K562 (cell line): ENCODE measurements around the gene CDSN. TPM values are rescaled to one million over a fixed set of nuclear protein-coding genes. Genes with fewer than 3 reads are reported as not detected.

Experiments
- COPS2 ChIP-seq: fragments of 450-650 bp; conservative IDR thresholded peaks from 2 replicates; pipeline ENCODE4 v1.6.1; 2016; ENCODE audit warnings: mild to moderate bottlenecking, moderate library complexity
- CREB3 ChIP-seq: fragments of 450-650 bp; conservative IDR thresholded peaks from 2 replicates; pipeline ENCODE4 v1.6.1; 2016; ENCODE audit warnings: missing genetic modification characterization, low read depth, mild to moderate bottlenecking, missing compliant biosample characterization, moderate library complexity
- E2F8 ChIP-seq: fragments of 450-650 bp; IDR thresholded peaks from 2 replicates; pipeline ENCODE4 v1.7.1; 2018; ENCODE audit warnings: mild to moderate bottlenecking, low read depth; ENCODE audit not compliant: partially characterized antibody
- GABPB1 ChIP-seq: sonication (generic); formaldehyde crosslinking; IDR thresholded peaks from 2 replicates; pipeline ENCODE4 v1.8.0; 2022; ENCODE audit warnings: mild to moderate bottlenecking, missing genetic modification reagents
- HDGF ChIP-seq: fragments of 450-650 bp; IDR thresholded peaks from 2 replicates; pipeline ENCODE4 v1.6.1; 2016
- HNRNPK ChIP-seq: fragments of 200-400 bp; formaldehyde crosslinking; IDR thresholded peaks from one replicate; pipeline ENCODE4 v1.6.1; 2018; ENCODE audit warnings: mild to moderate bottlenecking, low read depth, low read length; ENCODE audit not compliant: poor library complexity, severe bottlenecking
- KAT8 ChIP-seq: fragments of 450-650 bp; IDR thresholded peaks from 2 replicates; pipeline ENCODE4 v1.6.1; 2016; ENCODE audit warnings: low read depth, mild to moderate bottlenecking
- KDM1A ChIP-seq, 2 experiments: fragments of 450-650 bp; IDR thresholded peaks; 2 replicates each; pipeline ENCODE4 v1.6.1; 2016; ENCODE audit warnings: mild to moderate bottlenecking in 2 of 2
- NCOA1 ChIP-seq: fragments of 450-650 bp; IDR thresholded peaks from 2 replicates; pipeline ENCODE4 v1.6.1; 2016; ENCODE audit warnings: low read depth
- PHF8 ChIP-seq: fragments of 200-600 bp; sonication (generic); IDR thresholded peaks from 2 replicates; pipeline ENCODE4 v1.6.1; 2012; ENCODE audit warnings: mixed run types, mild to moderate bottlenecking, inconsistent platforms, low read length, moderate library complexity, borderline replicate concordance
- POLR2AphosphoS5 ChIP-seq: IDR thresholded peaks from 2 replicates; pipeline ENCODE4 v1.6.1; 2011; ENCODE audit warnings: mild to moderate bottlenecking, low read depth, low read length, moderate library complexity; ENCODE audit not compliant: control insufficient read depth, insufficient read depth
- SMARCA4 ChIP-seq: fragments of 450-650 bp; IDR thresholded peaks from 2 replicates; pipeline ENCODE4 v1.6.1; 2016
- SRF ChIP-seq, 2 experiments: fragments of 250-450, 450-650 bp in 1 of 2; sonication (Bioruptor Pico) in 1 of 2; sonication (generic) in 1 of 2; formaldehyde crosslinking; IDR thresholded peaks; 2 replicates each; pipeline versions ENCODE4 v1.5.0 to v1.5.1; 2020 to 2022; ENCODE audit warnings: mild to moderate bottlenecking in 1 of 2, missing genetic modification reagents in 1 of 2
- TCF7L2 ChIP-seq: fragments of 150-350 bp; IDR thresholded peaks from 2 replicates; pipeline ENCODE4 v1.6.1; 2016; ENCODE audit warnings: low read depth, mild to moderate bottlenecking, low read length, moderate library complexity
- THAP7 ChIP-seq: fragments of 250-450 bp; sonication (Bioruptor Pico); IDR thresholded peaks from 2 replicates; pipeline ENCODE4 v1.5.0; 2021
- ZKSCAN1 ChIP-seq: fragments of 150-350 bp; IDR thresholded peaks from 2 replicates; pipeline ENCODE4 v1.6.1; 2016; ENCODE audit warnings: low read depth, low read length
- ZNF232 ChIP-seq: sonication (generic); formaldehyde crosslinking; IDR thresholded peaks from 2 replicates; pipeline ENCODE4 v1.8.0; 2022; ENCODE audit warnings: mild to moderate bottlenecking, missing genetic modification reagents
- ZNF586 ChIP-seq: fragments of 450-650 bp; formaldehyde crosslinking; conservative IDR thresholded peaks from 2 replicates; pipeline ENCODE4 v1.4.0; 2020; ENCODE audit warnings: mild to moderate bottlenecking, moderate library complexity
- ZNF668 ChIP-seq: fragments of 250-450 bp; sonication (Bioruptor Pico); IDR thresholded peaks from 2 replicates; pipeline ENCODE4 v1.8.0; 2022; ENCODE audit warnings: mild to moderate bottlenecking, inconsistent platforms
- ZSCAN32 ChIP-seq: fragments of 450-650 bp; formaldehyde crosslinking; IDR thresholded peaks from 2 replicates; pipeline ENCODE4 v1.4.0; 2020; ENCODE audit warnings: mild to moderate bottlenecking, moderate library complexity
- polyA plus RNA-seq, 8 experiments: library from polyadenylated mRNA; depleted of rRNA in 4 of 8; stranded (reverse) in 5 of 8; unstranded in 3 of 8; fragments of >200 nt; fragmentation: Nextera tagmentation in 2 of 8; fragmentation: Illumina TruSeq in 1 of 8; extraction: Ambion mirVana in 2 of 8; extraction: Trizol in 1 of 8; gene quantifications; 2 replicates each; pipeline versions ENCODE4 v1.2.1 to v1.2.3, GENCODE V29; 2011 to 2014; ENCODE audit warnings: inconsistent platforms in 1 of 8, missing spikeins in 1 of 8
- total RNA-seq, 7 experiments: library from RNA; depleted of rRNA in 6 of 7; stranded (reverse); fragments of >200 nt in 6 of 7; fragmentation: Illumina TruSeq in 2 of 7; extraction: Trizol in 2 of 7; gene quantifications; 2 replicates each; pipeline versions ENCODE4 v1.2.1 to v1.2.3, GENCODE V29; 2011 to 2021; ENCODE audit warnings: low replicate concordance in 1 of 7
- TF ChIP-seq, protein P1 (sequence below), 2 experiments: fragments of 450-650 bp; IDR thresholded peaks; 2 replicates each; pipeline ENCODE4 v1.6.1; 2018; ENCODE audit warnings: mild to moderate bottlenecking in 2 of 2, low read depth in 1 of 2; ENCODE audit not compliant: partially characterized antibody in 2 of 2

Gene CDSN
- total and polyA plus RNA-seq, 9 of the 15 experiments (the other 6 are each of a cell fraction or from before 2014, with no cell fraction given) = not detected

GRCh38 chr6:31158140-31158862 is 38.1 kb upstream of the CDSN start, which contains the start of gene TCF19 (continued):
- TF ChIP-seq, protein P1, sequence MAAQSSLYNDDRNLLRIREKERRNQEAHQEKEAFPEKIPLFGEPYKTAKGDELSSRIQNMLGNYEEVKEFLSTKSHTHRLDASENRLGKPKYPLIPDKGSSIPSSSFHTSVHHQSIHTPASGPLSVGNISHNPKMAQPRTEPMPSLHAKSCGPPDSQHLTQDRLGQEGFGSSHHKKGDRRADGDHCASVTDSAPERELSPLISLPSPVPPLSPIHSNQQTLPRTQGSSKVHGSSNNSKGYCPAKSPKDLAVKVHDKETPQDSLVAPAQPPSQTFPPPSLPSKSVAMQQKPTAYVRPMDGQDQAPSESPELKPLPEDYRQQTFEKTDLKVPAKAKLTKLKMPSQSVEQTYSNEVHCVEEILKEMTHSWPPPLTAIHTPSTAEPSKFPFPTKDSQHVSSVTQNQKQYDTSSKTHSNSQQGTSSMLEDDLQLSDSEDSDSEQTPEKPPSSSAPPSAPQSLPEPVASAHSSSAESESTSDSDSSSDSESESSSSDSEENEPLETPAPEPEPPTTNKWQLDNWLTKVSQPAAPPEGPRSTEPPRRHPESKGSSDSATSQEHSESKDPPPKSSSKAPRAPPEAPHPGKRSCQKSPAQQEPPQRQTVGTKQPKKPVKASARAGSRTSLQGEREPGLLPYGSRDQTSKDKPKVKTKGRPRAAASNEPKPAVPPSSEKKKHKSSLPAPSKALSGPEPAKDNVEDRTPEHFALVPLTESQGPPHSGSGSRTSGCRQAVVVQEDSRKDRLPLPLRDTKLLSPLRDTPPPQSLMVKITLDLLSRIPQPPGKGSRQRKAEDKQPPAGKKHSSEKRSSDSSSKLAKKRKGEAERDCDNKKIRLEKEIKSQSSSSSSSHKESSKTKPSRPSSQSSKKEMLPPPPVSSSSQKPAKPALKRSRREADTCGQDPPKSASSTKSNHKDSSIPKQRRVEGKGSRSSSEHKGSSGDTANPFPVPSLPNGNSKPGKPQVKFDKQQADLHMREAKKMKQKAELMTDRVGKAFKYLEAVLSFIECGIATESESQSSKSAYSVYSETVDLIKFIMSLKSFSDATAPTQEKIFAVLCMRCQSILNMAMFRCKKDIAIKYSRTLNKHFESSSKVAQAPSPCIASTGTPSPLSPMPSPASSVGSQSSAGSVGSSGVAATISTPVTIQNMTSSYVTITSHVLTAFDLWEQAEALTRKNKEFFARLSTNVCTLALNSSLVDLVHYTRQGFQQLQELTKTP (IDR thresholded peaks at IDR 0.05; ENCODE audit: low read depth in 1 of 2, partially characterized antibody in 2 of 2) = no peak
- TF ChIP-seq KDM1A (IDR thresholded peaks at IDR 0.05) (no peak), NCOA1 (no peak), ZSCAN32 (CRISPR knock-in tag) (no peak), KAT8 (no peak), THAP7 (CRISPR knock-in tag) (no peak), HDGF (no peak), ZNF232 (CRISPR knock-in tag) (no peak), ZNF586 (CRISPR knock-in tag) (no peak), GABPB1 (CRISPR knock-in tag) (no peak), POLR2AphosphoS5 (peak; percentile 58; the same call in 1 of the 2 replicates), SRF (CRISPR knock-in tag; IDR thresholded peaks at IDR 0.05) (peak in 1 of 2 experiments; percentile 71; a peak in 2 of 4 replicates), E2F8 (peak; percentile 96), SMARCA4 (no peak), HNRNPK (no peak), ZKSCAN1 (peak; percentile 70), ZNF668 (CRISPR knock-in tag) (0 out of 2 replicates have a peak, but pooled peaks have one; percentile 25), PHF8 (peak; percentile 74; the same call in 1 of the 2 replicates), TCF7L2 (no peak), COPS2 (no peak), CREB3 (tag) (no peak)
